OCI-LY3 (cell line): ENCODE measurements around the gene CCDC158.

Source experiments
- EZH2phosphoT487 ChIP-seq: fragments of 200-600 bp; shearing (Covaris generic); IDR thresholded peaks from 2 replicates; pipeline ENCODE4 v1.6.1; 2018; ENCODE audit warnings: antibody characterized with exemption, mixed run types, low read depth
- TF ChIP-seq, protein P1 (sequence below): fragments of 200-600, 300-600 bp; sonication (generic); IDR thresholded peaks from 2 replicates; pipeline ENCODE4 v1.5.1; 2014; ENCODE audit warnings: antibody characterized with exemption, low read length, low read depth

DNA sequence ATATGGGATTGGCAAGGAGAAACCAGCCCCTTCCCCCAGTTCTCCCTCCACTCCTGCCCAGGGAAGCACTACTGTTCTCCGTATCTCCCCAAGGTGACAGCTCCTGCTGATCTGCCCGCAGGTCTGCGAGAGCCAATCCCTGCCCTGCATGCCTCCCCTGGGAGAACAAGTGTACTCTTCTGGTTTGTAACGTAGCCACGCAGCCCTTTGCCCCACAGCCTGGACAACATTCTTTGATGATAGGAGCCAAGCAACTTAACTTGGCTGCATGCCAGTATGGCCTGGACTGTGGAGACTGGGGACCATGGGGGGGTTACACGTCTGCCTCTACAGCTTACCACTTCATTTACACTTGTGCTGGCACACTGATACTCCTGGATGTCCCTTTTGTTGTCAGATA is 112.4 kb downstream of the CCDC158 start:
- TF ChIP-seq, protein P1, sequence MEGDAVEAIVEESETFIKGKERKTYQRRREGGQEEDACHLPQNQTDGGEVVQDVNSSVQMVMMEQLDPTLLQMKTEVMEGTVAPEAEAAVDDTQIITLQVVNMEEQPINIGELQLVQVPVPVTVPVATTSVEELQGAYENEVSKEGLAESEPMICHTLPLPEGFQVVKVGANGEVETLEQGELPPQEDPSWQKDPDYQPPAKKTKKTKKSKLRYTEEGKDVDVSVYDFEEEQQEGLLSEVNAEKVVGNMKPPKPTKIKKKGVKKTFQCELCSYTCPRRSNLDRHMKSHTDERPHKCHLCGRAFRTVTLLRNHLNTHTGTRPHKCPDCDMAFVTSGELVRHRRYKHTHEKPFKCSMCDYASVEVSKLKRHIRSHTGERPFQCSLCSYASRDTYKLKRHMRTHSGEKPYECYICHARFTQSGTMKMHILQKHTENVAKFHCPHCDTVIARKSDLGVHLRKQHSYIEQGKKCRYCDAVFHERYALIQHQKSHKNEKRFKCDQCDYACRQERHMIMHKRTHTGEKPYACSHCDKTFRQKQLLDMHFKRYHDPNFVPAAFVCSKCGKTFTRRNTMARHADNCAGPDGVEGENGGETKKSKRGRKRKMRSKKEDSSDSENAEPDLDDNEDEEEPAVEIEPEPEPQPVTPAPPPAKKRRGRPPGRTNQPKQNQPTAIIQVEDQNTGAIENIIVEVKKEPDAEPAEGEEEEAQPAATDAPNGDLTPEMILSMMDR = no peak
- no peak for TF ChIP-seq EZH2phosphoT487
